HEK293T (cell line): Measurements from ENCODE around the gene RNF144A.

Experiments used
- ARNT ChIP-seq: fragments of 450-650 bp; IDR thresholded peaks from 2 replicates; pipeline ENCODE4 v1.6.1; 2017; ENCODE audit warnings: mild to moderate bottlenecking
- FOXK2 ChIP-seq: fragments of 450-650 bp; IDR thresholded peaks from 2 replicates; pipeline ENCODE4 v1.6.1; 2016; ENCODE audit warnings: mild to moderate bottlenecking

- TF ChIP-seq FOXK2 = no peak
- TF ChIP-seq ARNT = no peak
Measured at GRCh38 chr2:7041421-7041820, 124.2 kb downstream of the RNF144A start.
